IMR-90 (cell line): ENCODE measurements around the gene CEBPB. TPM values are rescaled to one million over a fixed set of nuclear protein-coding genes. Genes with fewer than 3 reads are reported as not detected.
A peak's percentile ranks its signal among the peaks of the same experiment; 100 is the strongest.

ENCODE experiments used
- ATAC-seq: fragments of 200-7000 bp; cut with Tn5 transposase; 2 replicates; pipeline ENCODE4 v1.9.1; 2020; ENCODE audit warnings: low read depth, mild to moderate bottlenecking, moderate library complexity
- BruUV-seq: library from RNA; stranded (reverse); fragments of 400-500 nt; replicated peaks from 2 replicates; lab custom pipeline; 2021; lab: Mats Ljungman, UMichigan
- CTCF ChIA-PET: fragments of 300-600 bp; formaldehyde crosslinking; extraction: SDS; loops from one replicate; lab custom pipeline; 2021; ENCODE audit warnings: antibody characterized with exemption; lab: Yijun Ruan, JAX
- POLR2A ChIA-PET: fragments of 300-600 bp; sonication (Branson Sonifier 250); formaldehyde crosslinking; loops from one replicate; lab custom pipeline; 2022; ENCODE audit warnings: antibody characterized with exemption; ENCODE audit not compliant: unreplicated experiment; lab: Charles Lee
- DNase-seq: peaks from one replicate; pipeline ENCODE4 v3.0.0; 2013
- H2AFZ ChIP-seq: replicated peaks from 2 replicates; pipeline ENCODE3; 2013; ENCODE audit warnings: low read length, mild to moderate bottlenecking; ENCODE audit not compliant: poor library complexity
- H2AK5ac ChIP-seq: 2 replicates; pipeline ENCODE4 v1.6.1; 2013; ENCODE audit warnings: low read depth, low read length, inconsistent platforms
- H2AK9ac ChIP-seq: replicated peaks from 2 replicates; pipeline ENCODE3; 2013; ENCODE audit warnings: mild to moderate bottlenecking, low read depth, low read length, moderate library complexity; ENCODE audit not compliant: poor library complexity
- H2BK120ac ChIP-seq: 2 replicates; pipeline ENCODE4 v1.6.1; 2013; ENCODE audit warnings: low read depth, low read length, inconsistent platforms
- H2BK15ac ChIP-seq: 3 replicates; pipeline ENCODE4 v1.6.1; 2013; ENCODE audit warnings: low read depth, low read length, inconsistent platforms
- H2BK20ac ChIP-seq: 2 replicates; pipeline ENCODE4 v1.6.1; 2013; ENCODE audit warnings: low read depth, mild to moderate bottlenecking, inconsistent platforms, low read length, moderate library complexity
- H2BK5ac ChIP-seq: 2 replicates; pipeline ENCODE4 v1.6.1; 2013; ENCODE audit warnings: mild to moderate bottlenecking, low read depth, low read length, inconsistent platforms; ENCODE audit not compliant: poor library complexity, severe bottlenecking
- H3K14ac ChIP-seq: replicated peaks from 2 replicates; pipeline ENCODE4 v1.6.1; 2013; ENCODE audit warnings: low read depth, low read length, inconsistent platforms
- H3K18ac ChIP-seq: 2 replicates; pipeline ENCODE4 v1.6.1; 2013; ENCODE audit warnings: low read depth, low read length, control low read depth
- H3K23ac ChIP-seq: 2 replicates; pipeline ENCODE4 v1.6.1; 2013; ENCODE audit warnings: low read depth, low read length, inconsistent platforms
- H3K27ac ChIP-seq: 2 replicates; pipeline ENCODE4 v1.5.1; 2013; ENCODE audit warnings: mild to moderate bottlenecking, control low read depth, low read length; ENCODE audit not compliant: insufficient read depth
- H3K27me3 ChIP-seq: 2 replicates; pipeline ENCODE4 v1.6.1; 2013; ENCODE audit warnings: low read length; ENCODE audit not compliant: control insufficient read depth, insufficient read depth
- H3K36me3 ChIP-seq: 2 replicates; pipeline ENCODE4 v1.6.1; 2013; ENCODE audit warnings: low read length, mixed read lengths; ENCODE audit not compliant: control insufficient read depth, insufficient read depth
- H3K4ac ChIP-seq: 2 replicates; pipeline ENCODE4 v1.6.1; 2013; ENCODE audit warnings: low read depth, low read length, inconsistent platforms
- H3K4me1 ChIP-seq: 2 replicates; pipeline ENCODE4 v1.6.1; 2013; ENCODE audit warnings: low read length, mixed read lengths; ENCODE audit not compliant: control insufficient read depth, insufficient read depth
- H3K4me2 ChIP-seq: 2 replicates; pipeline ENCODE4 v1.6.1; 2013; ENCODE audit warnings: low read depth, mild to moderate bottlenecking, control low read depth, low read length, moderate library complexity
- H3K4me3 ChIP-seq: 2 replicates; pipeline ENCODE4 v1.5.1; 2013; ENCODE audit warnings: low read depth, mild to moderate bottlenecking, control low read depth, low read length, moderate library complexity; ENCODE audit not compliant: insufficient read depth
- H3K56ac ChIP-seq: 2 replicates; pipeline ENCODE4 v1.6.1; 2013; ENCODE audit warnings: low read length, inconsistent platforms; ENCODE audit not compliant: insufficient read depth; ENCODE audit errors: extremely low read depth
- H3K79me1 ChIP-seq, 2 experiments: 2 replicates each; pipeline ENCODE4 v1.6.1; 2013; ENCODE audit warnings: low read length in 2 of 2, inconsistent platforms in 1 of 2, low read depth in 1 of 2
- H3K9ac ChIP-seq: 2 replicates; pipeline ENCODE4 v1.6.1; 2013; ENCODE audit warnings: low read depth, low read length, control low read depth
- H3K9me1 ChIP-seq: 2 replicates; pipeline ENCODE4 v1.6.1; 2013; ENCODE audit warnings: low read length, inconsistent platforms; ENCODE audit not compliant: insufficient read depth
- H3K9me3 ChIP-seq: 2 replicates; pipeline ENCODE4 v1.6.1; 2013; ENCODE audit warnings: low read length; ENCODE audit not compliant: control insufficient read depth, insufficient read depth
- H4K20me1 ChIP-seq: 2 replicates; pipeline ENCODE4 v1.6.1; 2013; ENCODE audit warnings: low read length, inconsistent platforms; ENCODE audit not compliant: insufficient read depth
- H4K5ac ChIP-seq: 2 replicates; pipeline ENCODE4 v1.6.1; 2013; ENCODE audit warnings: mild to moderate bottlenecking, low read depth, low read length, control low read depth
- H4K8ac ChIP-seq, 2 experiments: 2 replicates each; pipeline ENCODE4 v1.6.1; 2013; ENCODE audit warnings: low read depth in 2 of 2, low read length in 2 of 2, control low read depth in 1 of 2, inconsistent platforms in 1 of 2
- H4K91ac ChIP-seq: 2 replicates; pipeline ENCODE4 v1.6.1; 2013; ENCODE audit warnings: low read depth, low read length, inconsistent platforms; ENCODE audit not compliant: insufficient read depth
- CHD1 ChIP-seq: IDR thresholded peaks from 2 replicates; pipeline ENCODE4 v1.6.1; 2012; ENCODE audit warnings: low read depth, low read length, improper control_type of control experiment
- RCOR1 ChIP-seq: IDR thresholded peaks from 2 replicates; pipeline ENCODE4 v1.6.1; 2012; ENCODE audit warnings: mild to moderate bottlenecking, low read length, improper control_type of control experiment; ENCODE audit not compliant: insufficient replicate concordance
- WGBS, 2 experiments: methylation state at CpG; one replicate each; pipeline versions ENCODE4 v1.1.5 to v1.1.7; 2013; ENCODE audit warnings: missing lambda C conversion rate in 2 of 2; ENCODE audit not compliant: insufficient read length in 1 of 2; ENCODE audit errors: extremely low coverage in 2 of 2; 5-methylcytosine and 5-hydroxymethylcytosine counted together
- dilution Hi-C: fragments of 300-500 bp; cut with HindIII; formaldehyde crosslinking; loops from one replicate; pipeline ENCODE4 v1.14.3; 2018; ENCODE audit warnings: low sequenced_read_pairs; ENCODE audit not compliant: unreplicated experiment
- in situ Hi-C: fragments of 300-500 bp; cut with MboI; formaldehyde crosslinking; loops from 3 replicates; pipeline ENCODE4 v1.14.3; 2019; ENCODE audit warnings: low sequenced_read_pairs, inconsistent platforms, mixed read lengths
- intact Hi-C: fragments of 100-400 bp; cut with micrococcal nuclease; formaldehyde crosslinking; loops from 2 replicates; pipeline ENCODE4 v1.10.0; 2022
- polyA plus RNA-seq, 3 experiments: library from polyadenylated mRNA; depleted of rRNA; stranded (reverse); fragments of >200 nt; gene quantifications; 2 replicates each; pipeline ENCODE4 v1.2.3, GENCODE V29; 2012; ENCODE audit warnings: low replicate concordance in 1 of 3
- total RNA-seq: library from RNA; depleted of rRNA; stranded (reverse); fragments of >200 nt; gene quantifications from 2 replicates; pipeline ENCODE4 v1.2.3, GENCODE V29; 2012

Gene CEBPB
- total and polyA plus RNA-seq, 2 of the 4 experiments (the other 2 are of a cell fraction) = 3.4 to 17.4 TPM

- TF ChIP-seq RCOR1 = no peak
Measured at GRCh38 chr20:50149481-50150254, 41.0 kb upstream of the CEBPB start (continued).

GRCh38 chr20:50151034-50151743, 39.4 kb upstream of the CEBPB start:
- no peak overlapping the region; the same call in 1 of the 2 replicates for H2AK5ac ChIP-seq
- H2BK15ac ChIP-seq = no peak overlapping the region
- peaks cover 38% of the 10 kb centered on the region for H3K4me1 ChIP-seq
- in situ Hi-C loops (no loop called here), intact Hi-C loops (no loop called here), dilution Hi-C loops (no loop called here)
- H3K4me3 ChIP-seq = no peak overlapping the region
- ATAC-seq (no peak), DNase-seq (no peak)
- peak overlapping the region; percentile 2; the same call in 1 of the 2 replicates for H3K9ac ChIP-seq
- no TSS peak for BruUV-seq
- no peaks in the 10 kb centered on the region for H3K27me3 ChIP-seq
- H3K4ac ChIP-seq = peak overlapping the region; percentile 52
- no peak overlapping the region for H2BK120ac ChIP-seq
- peak overlapping the region; percentile 54; the same call in 1 of the 2 replicates for H3K14ac ChIP-seq
- peak overlapping the region; percentile 56; the same call in 1 of the 2 replicates for H3K23ac ChIP-seq
- no peak overlapping the region for H2BK20ac ChIP-seq
- no peak overlapping the region for H3K56ac ChIP-seq
- H3K36me3 ChIP-seq = peaks cover 30% of the 10 kb centered on the region
- H4K20me1 ChIP-seq = peaks cover 56% of the 10 kb centered on the region
- ChIA-PET POLR2A (no interaction called here), CTCF (no interaction called here)
- no peak overlapping the region for H2AFZ ChIP-seq
- no peak overlapping the region for H2BK5ac ChIP-seq
- H3K4me2 ChIP-seq = peak overlapping the region; percentile 51; the same call in 1 of the 2 replicates
- no peak overlapping the region; the same call in 1 of the 2 replicates for H4K91ac ChIP-seq
- H3K9me3 ChIP-seq = no peaks in the 10 kb centered on the region
- no peak for TF ChIP-seq CHD1
- H3K79me1 ChIP-seq = peaks cover 21 to 75% of the 10 kb centered on the region in 2 experiments; a peak in 3 of 4 replicates
- H2AK9ac ChIP-seq = peak overlapping the region; percentile 58
- H3K9me1 ChIP-seq = peaks cover 41% of the 10 kb centered on the region
- no peak overlapping the region for H3K18ac ChIP-seq
- H4K8ac ChIP-seq = no peak overlapping the region
- no peak overlapping the region for H4K5ac ChIP-seq
- 70% methylated on average over 2 of the region's 10 CpGs; no CpG with 5 or more reads in 1 of the 2 experiments for WGBS, 2 experiments
- H3K27ac ChIP-seq = peak overlapping the region; percentile 7; the same call in 1 of the 2 replicates
